SK-N-SH treated with all-trans-retinoic acid at 6 μM for 48 hours (cell line): ENCODE measurements around the gene JAKMIP1.
"Not testable (repeated sequence)": the region's sequence is repeated elsewhere in the genome, so short reads cannot be mapped to it uniquely, and the experiment has no call there.

Experiments used
- ATAC-seq: fragments of 200-7000 bp; cut with Tn5 transposase; 3 replicates; pipeline ENCODE4 v1.9.1; 2020; ENCODE audit warnings: mild to moderate bottlenecking, moderate library complexity
- ARNTL ChIP-seq: fragments of 450-650 bp; formaldehyde crosslinking; IDR thresholded peaks from 2 replicates; pipeline ENCODE4 v1.5.0; 2020; ENCODE audit warnings: low read depth, mild to moderate bottlenecking, moderate library complexity, borderline replicate concordance
- CREB5 ChIP-seq: fragments of 250-450 bp; sonication (Bioruptor Pico); IDR thresholded peaks from 2 replicates; pipeline ENCODE4 v1.5.1; 2020; ENCODE audit warnings: low read depth, mild to moderate bottlenecking, moderate library complexity
- CSDC2 ChIP-seq: fragments of 250-450 bp; sonication (Bioruptor Pico); IDR thresholded peaks from 2 replicates; pipeline ENCODE4 v1.5.0; 2020; ENCODE audit warnings: mild to moderate bottlenecking, moderate library complexity
- GLIS3 ChIP-seq: fragments of 250-450 bp; sonication (Bioruptor Pico); IDR thresholded peaks from 2 replicates; pipeline ENCODE4 v1.5.0; 2020; ENCODE audit warnings: mild to moderate bottlenecking, moderate library complexity
- ISL1 ChIP-seq: fragments of 250-450 bp; sonication (Bioruptor Pico); IDR thresholded peaks from 2 replicates; pipeline ENCODE4 v2.1.2; 2022; ENCODE audit warnings: mild to moderate bottlenecking, moderate library complexity
- OSR1 ChIP-seq: fragments of 250-450 bp; sonication (Bioruptor Pico); IDR thresholded peaks from 2 replicates; pipeline ENCODE4 v1.8.0; 2022; ENCODE audit warnings: moderate library complexity, mild to moderate bottlenecking, inconsistent platforms
- PPARA ChIP-seq: fragments of 250-450 bp; sonication (Bioruptor Pico); IDR thresholded peaks from 2 replicates; pipeline ENCODE4 v1.5.0; 2020; ENCODE audit warnings: mild to moderate bottlenecking, borderline replicate concordance
- RARB ChIP-seq: fragments of 250-450 bp; sonication (Bioruptor Pico); IDR thresholded peaks from 2 replicates; pipeline ENCODE4 v1.8.0; 2021; ENCODE audit warnings: mild to moderate bottlenecking, moderate library complexity
- SNAI2 ChIP-seq: fragments of 250-450 bp; sonication (Bioruptor Pico); IDR thresholded peaks from 2 replicates; pipeline ENCODE4 v1.5.0; 2020; ENCODE audit warnings: mild to moderate bottlenecking, moderate library complexity
- TCF4 ChIP-seq: fragments of 250-450 bp; sonication (Bioruptor Pico); IDR thresholded peaks from 2 replicates; pipeline ENCODE4 v1.8.0; 2021; ENCODE audit warnings: mild to moderate bottlenecking, moderate library complexity, borderline replicate concordance
- TOX ChIP-seq: fragments of 250-450 bp; sonication (Bioruptor Pico); IDR thresholded peaks from 2 replicates; pipeline ENCODE4 v1.8.0; 2021; ENCODE audit warnings: mild to moderate bottlenecking, moderate library complexity, borderline replicate concordance
- ZC3H10 ChIP-seq: fragments of 250-450 bp; sonication (Bioruptor Pico); IDR thresholded peaks from 2 replicates; pipeline ENCODE4 v1.5.1; 2021; ENCODE audit warnings: mild to moderate bottlenecking, moderate library complexity
- ZNF565 ChIP-seq: fragments of 450-650 bp; formaldehyde crosslinking; conservative IDR thresholded peaks from 2 replicates; pipeline ENCODE4 v1.5.0; 2020; ENCODE audit warnings: low read depth, mild to moderate bottlenecking, moderate library complexity
- ZNF70 ChIP-seq: fragments of 450-650 bp; formaldehyde crosslinking; IDR thresholded peaks from 2 replicates; pipeline ENCODE4 v1.5.0; 2020; ENCODE audit warnings: mild to moderate bottlenecking, moderate library complexity
- TF ChIP-seq, protein P1 (sequence below): fragments of 250-450 bp; sonication (Bioruptor Pico); IDR thresholded peaks from 2 replicates; pipeline ENCODE4 v1.8.0; 2020; ENCODE audit warnings: mild to moderate bottlenecking, moderate library complexity, borderline replicate concordance
- TF ChIP-seq, protein P2 (sequence below): fragments of 250-450 bp; sonication (Bioruptor Pico); IDR thresholded peaks from 2 replicates; pipeline ENCODE4 v1.8.0; 2021; ENCODE audit warnings: low read depth, mild to moderate bottlenecking, moderate library complexity, borderline replicate concordance
- TF ChIP-seq, protein P3 (sequence below): fragments of 250-450 bp; sonication (Bioruptor Pico); IDR thresholded peaks from 2 replicates; pipeline ENCODE4 v1.5.0; 2020; ENCODE audit warnings: mild to moderate bottlenecking, moderate library complexity

Gene JAKMIP1

DNA sequence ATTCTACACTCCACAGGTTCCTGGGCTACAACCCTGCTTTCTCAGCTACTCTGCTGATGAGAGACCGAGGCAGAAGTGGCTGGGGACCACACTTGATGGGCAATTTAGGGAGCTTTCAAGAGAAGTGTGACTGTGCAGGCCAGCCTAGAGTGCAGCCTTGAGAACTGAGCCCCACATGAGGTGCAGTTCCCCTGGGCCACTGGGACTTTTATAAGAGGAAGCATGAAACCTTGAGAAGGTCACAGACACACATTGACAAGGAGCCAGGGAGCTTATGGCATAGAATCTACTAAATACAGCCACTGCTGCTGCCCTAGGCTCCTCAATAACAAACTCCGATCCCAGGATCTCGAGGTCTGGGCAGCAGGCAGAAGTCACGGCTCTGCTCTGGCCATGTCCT lies 195.2 kb downstream of the JAKMIP1 start (continued):
- TF ChIP-seq, protein P1, sequence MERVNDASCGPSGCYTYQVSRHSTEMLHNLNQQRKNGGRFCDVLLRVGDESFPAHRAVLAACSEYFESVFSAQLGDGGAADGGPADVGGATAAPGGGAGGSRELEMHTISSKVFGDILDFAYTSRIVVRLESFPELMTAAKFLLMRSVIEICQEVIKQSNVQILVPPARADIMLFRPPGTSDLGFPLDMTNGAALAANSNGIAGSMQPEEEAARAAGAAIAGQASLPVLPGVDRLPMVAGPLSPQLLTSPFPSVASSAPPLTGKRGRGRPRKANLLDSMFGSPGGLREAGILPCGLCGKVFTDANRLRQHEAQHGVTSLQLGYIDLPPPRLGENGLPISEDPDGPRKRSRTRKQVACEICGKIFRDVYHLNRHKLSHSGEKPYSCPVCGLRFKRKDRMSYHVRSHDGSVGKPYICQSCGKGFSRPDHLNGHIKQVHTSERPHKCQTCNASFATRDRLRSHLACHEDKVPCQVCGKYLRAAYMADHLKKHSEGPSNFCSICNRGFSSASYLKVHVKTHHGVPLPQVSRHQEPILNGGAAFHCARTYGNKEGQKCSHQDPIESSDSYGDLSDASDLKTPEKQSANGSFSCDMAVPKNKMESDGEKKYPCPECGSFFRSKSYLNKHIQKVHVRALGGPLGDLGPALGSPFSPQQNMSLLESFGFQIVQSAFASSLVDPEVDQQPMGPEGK (CRISPR knock-in tag): no peak
- TF ChIP-seq OSR1: no peak

- not testable (repeated sequence) for ATAC-seq
Measured at GRCh38 chr4:6003485-6003884, 196.9 kb downstream of the JAKMIP1 start.

DNA sequence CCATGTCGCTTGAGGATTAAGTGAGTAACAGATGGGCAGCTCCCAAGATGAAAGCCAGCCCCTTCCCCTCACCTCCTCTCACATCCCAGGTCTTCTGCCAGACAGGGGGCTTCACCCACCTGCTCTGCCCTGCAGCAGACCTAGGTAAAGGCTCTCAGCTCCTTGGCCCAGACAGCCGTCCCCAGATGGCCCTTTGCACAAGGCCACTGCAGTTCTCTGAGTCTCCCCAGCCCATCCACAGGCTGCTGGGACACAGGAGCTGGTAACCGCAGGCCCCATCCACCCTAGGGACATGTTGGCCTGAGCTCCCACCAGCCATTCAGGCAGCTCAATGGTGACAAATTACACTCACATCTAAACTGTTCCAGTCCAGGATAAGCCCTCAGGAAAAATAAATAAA lies 197.4 kb downstream of the JAKMIP1 start:
- TF ChIP-seq, protein P2, sequence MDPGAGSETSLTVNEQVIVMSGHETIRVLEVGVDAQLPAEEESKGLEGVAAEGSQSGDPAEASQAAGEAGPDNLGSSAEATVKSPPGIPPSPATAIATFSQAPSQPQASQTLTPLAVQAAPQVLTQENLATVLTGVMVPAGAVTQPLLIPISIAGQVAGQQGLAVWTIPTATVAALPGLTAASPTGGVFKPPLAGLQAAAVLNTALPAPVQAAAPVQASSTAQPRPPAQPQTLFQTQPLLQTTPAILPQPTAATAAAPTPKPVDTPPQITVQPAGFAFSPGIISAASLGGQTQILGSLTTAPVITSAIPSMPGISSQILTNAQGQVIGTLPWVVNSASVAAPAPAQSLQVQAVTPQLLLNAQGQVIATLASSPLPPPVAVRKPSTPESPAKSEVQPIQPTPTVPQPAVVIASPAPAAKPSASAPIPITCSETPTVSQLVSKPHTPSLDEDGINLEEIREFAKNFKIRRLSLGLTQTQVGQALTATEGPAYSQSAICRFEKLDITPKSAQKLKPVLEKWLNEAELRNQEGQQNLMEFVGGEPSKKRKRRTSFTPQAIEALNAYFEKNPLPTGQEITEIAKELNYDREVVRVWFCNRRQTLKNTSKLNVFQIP (CRISPR knock-in tag): no peak
- TF ChIP-seq, protein P3, sequence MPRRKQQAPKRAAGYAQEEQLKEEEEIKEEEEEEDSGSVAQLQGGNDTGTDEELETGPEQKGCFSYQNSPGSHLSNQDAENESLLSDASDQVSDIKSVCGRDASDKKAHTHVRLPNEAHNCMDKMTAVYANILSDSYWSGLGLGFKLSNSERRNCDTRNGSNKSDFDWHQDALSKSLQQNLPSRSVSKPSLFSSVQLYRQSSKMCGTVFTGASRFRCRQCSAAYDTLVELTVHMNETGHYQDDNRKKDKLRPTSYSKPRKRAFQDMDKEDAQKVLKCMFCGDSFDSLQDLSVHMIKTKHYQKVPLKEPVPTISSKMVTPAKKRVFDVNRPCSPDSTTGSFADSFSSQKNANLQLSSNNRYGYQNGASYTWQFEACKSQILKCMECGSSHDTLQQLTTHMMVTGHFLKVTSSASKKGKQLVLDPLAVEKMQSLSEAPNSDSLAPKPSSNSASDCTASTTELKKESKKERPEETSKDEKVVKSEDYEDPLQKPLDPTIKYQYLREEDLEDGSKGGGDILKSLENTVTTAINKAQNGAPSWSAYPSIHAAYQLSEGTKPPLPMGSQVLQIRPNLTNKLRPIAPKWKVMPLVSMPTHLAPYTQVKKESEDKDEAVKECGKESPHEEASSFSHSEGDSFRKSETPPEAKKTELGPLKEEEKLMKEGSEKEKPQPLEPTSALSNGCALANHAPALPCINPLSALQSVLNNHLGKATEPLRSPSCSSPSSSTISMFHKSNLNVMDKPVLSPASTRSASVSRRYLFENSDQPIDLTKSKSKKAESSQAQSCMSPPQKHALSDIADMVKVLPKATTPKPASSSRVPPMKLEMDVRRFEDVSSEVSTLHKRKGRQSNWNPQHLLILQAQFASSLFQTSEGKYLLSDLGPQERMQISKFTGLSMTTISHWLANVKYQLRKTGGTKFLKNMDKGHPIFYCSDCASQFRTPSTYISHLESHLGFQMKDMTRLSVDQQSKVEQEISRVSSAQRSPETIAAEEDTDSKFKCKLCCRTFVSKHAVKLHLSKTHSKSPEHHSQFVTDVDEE (CRISPR knock-in tag): no peak
- no peak for TF ChIP-seq TOX (CRISPR knock-in tag)
- no peak for TF ChIP-seq ISL1 (CRISPR knock-in tag)
- TF ChIP-seq ARNTL: no peak
- TF ChIP-seq ZNF565: no peak
- TF ChIP-seq TCF4 (CRISPR knock-in tag): no peak
- TF ChIP-seq PPARA (CRISPR knock-in tag): no peak
- no peak for TF ChIP-seq GLIS3 (CRISPR knock-in tag)
- no peak for TF ChIP-seq SNAI2 (CRISPR knock-in tag)
- no peak for TF ChIP-seq ZC3H10
- no peak for TF ChIP-seq RARB
- TF ChIP-seq CSDC2: no peak
- no peak for TF ChIP-seq ZNF70
- no peak for TF ChIP-seq OSR1
- no peak for TF ChIP-seq CREB5 (CRISPR knock-in tag)
- TF ChIP-seq, protein P1 (CRISPR knock-in tag): no peak
- no peak for ATAC-seq

GRCh38 chr4:6002492-6002833 lies 197.9 kb downstream of the JAKMIP1 start:
- no peak for ATAC-seq
- TF ChIP-seq ISL1 (CRISPR knock-in tag) (no peak), ZNF70 (no peak), PPARA (CRISPR knock-in tag) (no peak), ZNF565 (no peak), OSR1 (no peak)
